NCI-H128 (cell line): ENCODE data around the gene ANKEF1.
"Not testable (repeated sequence)": the region's sequence is repeated elsewhere in the genome, so short reads cannot be mapped to it uniquely, and the experiment has no call there.

Experiments
- DNase-seq: peaks from one replicate; lab custom pipeline; 2025; ENCODE audit not compliant: unreplicated experiment; lab: John Stamatoyannopoulos, UW

ANKEF1 gene

DNA sequence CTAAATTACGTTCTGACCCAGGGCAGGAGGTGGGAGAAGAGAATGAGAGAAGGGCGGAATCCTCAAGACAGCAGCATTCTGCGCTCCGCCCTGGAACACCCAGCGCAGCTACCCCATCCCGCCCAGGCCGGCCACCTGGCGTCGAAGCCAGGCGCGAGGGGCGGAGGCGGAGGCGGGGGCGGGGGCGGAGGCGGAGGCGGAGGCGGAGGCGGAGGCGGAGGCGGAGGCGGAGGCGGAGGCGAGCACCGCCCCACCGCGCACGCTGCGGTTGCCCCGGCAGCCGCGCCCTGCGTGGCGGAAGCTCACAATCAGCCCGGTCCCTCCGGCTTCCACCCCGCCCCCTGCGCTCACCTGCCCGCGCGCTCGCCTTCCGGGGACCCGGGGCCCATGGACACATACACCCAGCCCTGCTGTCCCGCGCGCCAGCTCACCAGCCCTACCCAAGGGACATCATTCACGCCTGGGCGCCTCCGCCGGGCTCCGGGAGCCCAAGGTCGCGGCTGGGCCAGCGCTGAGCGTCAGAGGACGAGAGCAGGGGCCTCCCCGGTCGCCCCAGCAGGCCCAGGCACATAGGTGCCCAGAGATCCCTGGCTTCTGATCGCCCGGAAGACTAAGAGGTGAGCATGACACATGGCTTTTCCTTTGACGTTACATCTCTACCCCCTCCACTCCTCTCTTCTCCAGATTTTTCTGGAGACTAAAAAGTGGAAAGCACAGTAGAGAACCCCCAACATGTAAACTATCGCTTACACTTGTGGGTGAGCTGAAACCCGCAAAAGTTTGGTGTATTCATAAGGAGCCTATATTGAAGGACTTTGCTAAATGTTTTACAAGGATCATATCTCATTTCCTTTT is at the start of gene ANKEF1:
TSS of gene ANKEF1 (plus strand) at position 271 of the 855 bp plus-strand sequence. CDS start 3,315 bp downstream, outside the sequence.
- peak; percentile 70 for DNase-seq

DNA sequence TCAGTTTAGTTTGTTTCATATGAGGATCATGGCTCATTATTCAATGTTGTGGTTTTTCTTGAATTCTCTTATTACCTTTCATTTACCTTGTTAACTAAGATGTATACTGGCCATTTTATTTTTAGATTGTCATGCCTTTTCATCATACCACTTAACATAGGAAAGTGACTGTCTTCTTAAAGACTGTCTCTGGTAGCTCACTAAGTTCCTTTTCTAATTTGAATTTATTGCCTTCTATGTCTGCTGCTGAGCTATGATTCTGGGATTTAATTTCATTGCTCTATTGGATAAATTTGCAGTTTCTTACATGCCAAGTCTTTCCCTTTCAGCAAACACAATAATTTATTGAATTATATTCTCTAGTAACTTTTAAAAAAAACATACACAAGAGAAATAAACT is 49.5 kb upstream of the ANKEF1 start:
- DNase-seq: no peak

DNA sequence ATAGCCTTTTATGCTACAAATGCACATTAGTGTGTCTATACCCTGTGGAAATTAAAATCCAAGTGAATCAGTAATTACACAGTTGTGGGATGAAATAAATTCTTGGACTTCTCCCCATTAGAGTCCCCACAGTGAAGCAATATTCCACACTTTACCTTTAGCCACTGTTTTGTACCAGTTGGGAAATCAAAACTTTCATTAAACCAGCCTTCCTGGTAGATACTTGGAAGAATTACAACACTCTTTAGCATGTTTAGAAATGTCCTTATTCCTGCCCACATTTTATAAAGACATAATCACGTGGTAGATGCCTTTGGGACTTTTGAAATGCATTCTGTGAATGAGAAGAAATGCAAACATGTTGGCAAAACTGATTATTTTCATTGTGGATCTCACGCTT is 49.0 kb upstream of the ANKEF1 start:
- no peak for DNase-seq

DNA sequence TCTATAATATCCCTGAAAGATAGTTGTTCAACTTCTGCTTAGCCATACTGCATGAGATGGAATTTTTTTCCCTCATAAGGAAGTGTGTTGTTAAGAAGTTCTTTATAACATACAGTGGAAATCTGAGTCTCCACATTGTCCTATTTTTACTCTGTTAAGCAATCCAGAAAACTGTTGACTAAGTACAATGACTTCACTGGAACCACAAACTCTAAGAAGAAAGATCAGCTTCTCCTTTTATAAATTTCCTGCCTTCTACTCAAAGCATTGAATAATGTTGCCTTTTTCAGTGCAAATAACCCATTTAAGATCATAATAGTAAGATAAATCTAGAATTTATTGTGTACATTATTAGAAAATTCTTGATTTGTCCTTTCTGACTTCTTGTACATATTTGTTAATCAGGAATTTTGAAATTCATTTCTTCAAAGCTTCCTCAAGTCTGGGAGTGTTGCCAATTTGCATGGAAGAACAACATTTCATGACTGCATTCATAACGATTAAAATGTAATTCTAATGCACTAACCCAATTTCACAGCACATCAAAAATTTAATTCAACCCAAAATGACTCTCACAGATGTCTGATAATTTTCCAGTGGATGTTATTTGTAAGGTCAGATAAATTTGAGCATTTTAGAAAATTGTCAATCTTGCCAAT is 45.6 kb upstream of the ANKEF1 start:
- DNase-seq: no peak

DNA sequence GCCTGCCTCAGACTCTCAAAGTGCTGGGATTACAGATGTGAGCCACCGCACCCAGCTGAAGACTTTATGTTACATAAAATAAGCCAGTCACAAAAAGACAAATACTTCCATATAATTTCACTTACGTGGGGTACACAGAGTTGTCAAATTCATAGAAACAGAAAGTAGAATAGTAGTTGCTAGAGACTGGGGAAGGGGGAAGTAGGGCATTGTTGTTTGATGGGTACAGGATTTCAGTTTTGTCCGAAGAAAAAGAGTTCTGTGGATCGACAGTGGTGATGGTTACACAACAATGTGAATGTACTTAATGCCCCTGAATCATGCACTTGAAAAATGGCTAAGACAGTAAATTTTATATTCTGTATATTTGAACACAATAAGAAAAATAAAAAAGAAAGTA is 41.6 kb upstream of the ANKEF1 start:
- DNase-seq: no peak

DNA sequence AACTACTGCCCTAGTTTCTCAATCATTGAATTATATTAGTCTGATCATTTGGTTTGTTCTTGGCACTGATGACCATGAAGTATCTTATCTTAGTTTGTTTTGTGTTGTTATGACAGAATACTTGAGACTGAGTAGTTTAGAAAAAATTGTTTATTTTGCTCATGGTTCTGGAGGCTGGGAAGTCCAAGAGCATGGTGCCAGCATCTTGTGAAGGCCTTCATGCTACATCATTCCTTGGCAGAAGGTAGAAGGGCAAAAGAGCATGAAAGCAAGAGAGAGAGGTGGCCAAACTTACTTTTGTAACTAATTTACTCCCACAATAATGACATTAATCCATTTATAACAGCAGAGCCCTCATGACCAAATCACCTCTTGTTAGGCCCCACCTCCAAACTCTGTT is 40.1 kb upstream of the ANKEF1 start:
- no peak for DNase-seq

DNA sequence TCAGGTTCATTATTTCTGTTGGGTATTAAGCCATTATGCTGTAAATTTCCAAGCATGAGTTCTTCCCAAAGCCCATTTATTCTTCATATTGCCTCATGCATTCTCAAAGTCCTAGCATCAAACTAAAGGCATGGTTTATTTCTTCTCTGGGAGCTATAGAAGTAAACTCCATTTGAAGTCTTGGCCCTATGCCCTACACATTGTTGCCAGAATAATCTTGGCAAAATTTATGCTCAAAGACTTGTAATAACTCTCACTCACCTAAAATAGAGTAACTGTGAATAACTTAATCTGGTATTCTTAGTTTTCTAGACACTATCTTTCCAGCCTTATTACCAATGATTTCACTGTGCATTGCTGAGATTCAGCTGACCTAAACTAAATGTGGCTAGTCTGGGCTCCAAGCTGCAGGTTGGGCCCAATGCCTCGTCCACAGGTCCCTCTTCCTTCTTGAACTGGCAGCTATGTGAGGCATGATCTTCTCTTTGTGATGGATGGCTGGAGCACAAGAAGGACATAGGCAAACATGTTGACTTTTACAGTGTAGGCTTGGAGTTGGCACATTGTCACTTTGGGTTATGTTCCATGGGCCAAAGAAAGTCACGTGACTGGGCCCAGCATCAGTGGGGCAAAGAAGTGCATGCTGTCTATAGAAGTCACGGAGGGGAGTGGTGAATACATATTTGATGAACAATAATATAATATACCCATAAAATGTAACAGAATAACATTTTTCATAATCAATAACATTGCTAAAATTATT is 39.1 kb upstream of the ANKEF1 start:
- no peak for DNase-seq

DNA sequence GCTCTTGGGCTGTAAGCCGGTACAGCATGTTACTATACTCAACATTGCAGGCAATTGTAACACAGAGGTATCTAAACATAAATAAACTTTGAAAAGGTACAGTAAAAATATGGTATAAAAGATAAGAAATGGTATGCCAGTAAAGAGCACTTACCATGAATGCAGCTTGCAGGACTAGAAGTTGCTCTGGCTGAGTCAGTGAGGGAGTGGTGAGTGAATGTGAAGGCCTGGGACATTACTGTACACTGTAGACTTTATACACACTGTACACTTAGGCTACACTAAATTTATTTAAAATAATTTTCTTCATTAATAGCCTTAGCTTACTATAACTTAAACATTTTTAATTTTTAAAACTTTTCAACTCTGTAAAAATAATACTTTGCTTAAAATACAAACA is 37.8 kb upstream of the ANKEF1 start:
- DNase-seq: no peak

DNA sequence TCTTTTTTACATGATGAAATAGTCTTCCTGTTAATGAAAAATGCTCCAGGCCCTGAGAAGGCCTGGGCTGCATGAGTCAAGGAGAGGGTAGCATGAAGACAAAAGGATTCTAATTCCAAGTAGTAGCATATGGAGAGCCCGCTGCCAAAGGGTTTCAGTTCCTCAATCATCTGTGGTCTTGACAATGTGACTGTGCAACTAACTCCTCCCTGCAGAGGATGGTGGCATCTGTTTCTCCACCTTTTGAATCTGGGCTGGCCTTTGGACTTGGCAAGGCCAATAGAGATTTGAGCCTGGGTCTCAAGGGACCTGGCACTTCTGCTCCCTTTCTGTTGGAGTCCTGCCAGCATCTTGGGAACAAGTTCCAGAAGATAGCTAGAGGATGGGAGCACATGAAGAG is 35.1 kb upstream of the ANKEF1 start:
- DNase-seq: no peak

DNA sequence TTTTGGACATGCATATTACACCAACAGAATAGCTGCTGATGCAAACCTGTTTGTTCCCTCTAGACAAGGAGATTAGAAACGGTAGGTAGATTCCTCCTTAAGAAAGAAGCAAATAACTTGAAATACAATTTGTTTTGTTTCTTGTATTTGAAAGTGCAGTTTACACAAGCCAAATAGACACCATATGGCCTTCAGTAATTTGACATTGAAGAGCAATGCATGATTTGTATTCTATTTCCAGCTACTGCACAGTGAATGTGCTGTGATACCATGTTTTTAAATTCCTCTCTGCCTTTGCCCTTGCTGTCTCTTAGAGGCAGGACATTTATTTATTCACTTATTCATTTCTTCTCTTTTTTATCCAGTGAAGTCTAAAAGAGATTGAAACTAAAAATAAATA is 31.9 kb upstream of the ANKEF1 start:
- no peak for DNase-seq

DNA sequence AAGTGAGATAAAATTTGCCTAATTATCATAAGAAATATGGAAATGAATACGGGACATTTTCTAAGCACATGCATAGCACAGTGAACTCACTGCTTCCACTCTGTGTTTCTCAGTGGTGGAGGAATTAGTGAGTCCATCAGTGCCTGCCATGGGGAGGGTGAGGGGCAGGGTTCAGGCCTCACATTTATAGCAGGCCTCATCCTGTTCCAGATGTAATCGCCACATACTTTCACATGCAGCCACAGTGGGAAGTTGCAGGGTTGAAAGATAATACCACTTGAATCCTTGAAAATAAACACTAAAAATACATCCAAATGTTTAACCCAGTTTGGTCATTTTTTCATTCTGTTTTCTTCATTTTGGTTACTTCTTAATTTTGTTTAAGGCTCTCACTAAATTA is 29.9 kb upstream of the ANKEF1 start:
- DNase-seq: no peak

DNA sequence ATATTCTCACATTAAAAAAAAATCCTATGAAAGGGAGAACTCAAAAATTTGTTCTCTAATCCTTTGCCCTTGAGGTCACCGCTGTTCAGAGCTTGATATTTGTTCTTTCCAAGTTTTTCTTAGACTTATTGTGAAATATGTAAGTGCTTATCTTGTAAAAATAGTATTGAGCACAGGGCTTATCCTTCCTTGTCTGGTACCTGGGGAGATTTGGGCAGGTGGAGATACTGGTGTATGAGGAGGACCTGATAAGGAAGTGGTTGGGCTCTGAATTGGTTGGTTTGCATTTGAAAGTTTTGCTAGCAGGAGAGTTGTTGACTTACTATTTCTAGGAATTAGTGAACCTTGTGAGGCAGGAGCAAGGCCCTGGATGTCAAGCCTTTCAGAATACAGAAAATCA is 28.9 kb upstream of the ANKEF1 start:
- DNase-seq: no peak

DNA sequence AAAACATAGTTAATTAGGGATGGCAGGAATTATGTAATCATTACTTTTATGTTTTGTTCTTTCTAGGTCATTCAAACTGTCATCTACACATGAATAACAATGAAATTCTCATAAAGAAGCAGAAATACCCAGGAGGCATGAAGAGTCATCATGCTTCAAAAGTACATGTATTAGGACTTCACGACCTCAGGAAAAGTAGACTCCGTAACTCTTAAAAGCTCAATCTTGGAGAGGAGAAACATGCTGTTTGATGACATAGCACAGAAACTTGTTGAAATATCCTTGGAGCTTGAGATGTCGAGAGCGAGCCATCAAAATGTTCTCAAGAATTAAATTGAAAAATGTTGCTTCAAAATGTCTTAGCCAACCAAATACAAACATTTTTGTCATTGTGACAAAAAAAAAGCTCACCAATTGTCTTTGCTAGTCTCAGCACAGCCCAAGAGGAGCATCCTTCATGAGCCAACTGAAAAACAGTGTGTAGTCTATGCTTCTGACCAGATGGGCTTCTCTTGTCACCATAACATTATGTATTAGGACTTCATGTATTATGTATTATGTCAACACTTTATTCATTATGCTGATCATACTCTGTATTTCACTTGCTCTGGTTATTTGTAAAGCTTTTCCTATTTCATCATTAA is 28.2 kb upstream of the ANKEF1 start:
- DNase-seq: no peak

DNA sequence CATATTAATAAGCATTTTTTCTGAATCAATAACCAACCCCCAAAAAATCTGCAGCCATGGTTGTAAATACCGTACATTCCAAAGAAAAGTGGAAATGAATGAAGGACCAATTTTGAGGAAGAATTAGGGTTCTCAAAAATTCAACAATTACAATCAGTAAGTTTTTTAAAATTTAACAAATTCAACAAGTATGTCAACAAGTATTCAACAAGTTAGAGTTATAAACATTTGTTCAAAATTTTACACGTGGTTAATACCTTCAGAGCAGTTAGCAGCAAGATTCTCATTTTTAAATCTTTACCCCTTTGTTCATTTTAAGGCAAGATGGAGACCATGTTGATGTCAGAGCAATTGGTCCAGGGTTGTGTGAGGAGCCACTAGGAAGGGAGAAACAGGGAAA is 27.6 kb upstream of the ANKEF1 start:
- DNase-seq: no peak

DNA sequence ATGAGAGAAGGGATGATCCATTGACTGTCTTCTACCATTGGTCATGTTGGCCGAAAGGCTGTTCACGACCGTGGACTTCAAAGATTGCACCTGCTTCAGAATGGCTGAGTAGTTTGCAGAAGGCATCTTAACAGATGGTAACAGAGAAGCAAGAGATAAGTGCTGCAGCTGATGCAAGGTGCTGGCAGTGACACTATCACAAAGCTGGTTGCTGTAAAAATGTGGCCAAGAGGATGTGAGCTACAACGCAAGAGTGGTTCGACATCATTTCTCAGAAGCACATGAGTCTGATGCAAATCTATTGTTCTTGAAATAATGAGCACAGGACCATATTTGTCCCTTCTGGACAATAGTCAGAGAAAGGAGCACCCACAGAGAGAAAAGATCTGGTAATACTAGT is 27.0 kb upstream of the ANKEF1 start:
- no peak for DNase-seq

DNA sequence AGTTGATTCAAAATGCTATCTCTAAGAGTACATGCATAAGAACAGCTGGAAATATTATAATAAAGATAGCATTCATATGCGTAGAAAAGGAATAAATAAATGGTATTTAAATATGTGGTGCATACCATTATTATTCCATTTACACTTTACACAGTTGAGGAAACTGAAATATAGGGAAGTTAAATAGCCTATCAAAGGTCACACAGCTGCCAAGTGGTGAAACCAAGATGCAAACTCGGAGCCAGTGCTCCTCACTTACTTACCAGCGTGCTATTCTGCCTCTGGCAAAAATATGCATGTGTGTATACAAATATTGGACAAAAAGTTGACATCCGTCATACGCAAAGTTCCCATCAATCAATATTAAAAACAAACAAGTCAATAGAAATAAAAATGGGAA is 22.3 kb upstream of the ANKEF1 start:
- DNase-seq: no peak

DNA sequence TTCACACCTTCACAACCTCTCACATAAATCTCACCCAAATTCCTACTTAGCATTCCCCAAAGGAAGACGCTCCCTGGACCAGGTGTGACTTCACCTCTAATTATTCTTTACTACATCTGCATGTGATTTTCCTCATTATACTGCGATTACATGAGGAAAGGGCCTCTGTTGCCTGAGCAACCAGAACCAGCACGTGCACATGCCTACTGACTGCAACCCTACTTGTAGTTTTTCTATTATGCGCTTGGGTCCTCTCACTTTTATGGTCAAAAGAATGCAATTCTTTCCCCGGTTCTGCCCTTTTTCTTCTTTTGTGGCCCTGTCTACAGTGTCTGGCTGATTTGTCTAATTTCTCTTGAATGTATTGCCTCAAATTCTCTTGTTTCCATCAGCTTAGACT is 20.4 kb upstream of the ANKEF1 start:
- no peak for DNase-seq

DNA sequence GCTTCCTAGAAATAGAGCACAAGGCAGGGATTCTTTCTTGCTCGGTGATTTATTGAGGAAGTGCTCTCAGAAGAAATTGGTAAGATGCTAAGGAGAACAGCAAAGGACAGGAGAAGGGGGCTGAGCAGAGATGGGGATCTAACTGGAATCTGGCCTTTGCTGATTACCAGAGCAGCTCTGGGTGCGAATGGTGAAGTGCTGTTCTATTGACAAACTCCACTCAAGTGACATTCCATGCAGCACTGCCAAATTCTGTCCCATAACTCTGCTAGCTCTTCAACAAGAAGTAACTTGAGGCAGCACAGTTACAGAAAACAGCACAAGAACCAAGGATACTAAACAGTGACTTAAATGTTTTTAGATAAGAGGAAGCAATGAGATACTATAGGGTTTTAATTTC is 13.8 kb upstream of the ANKEF1 start:
- no peak for DNase-seq

DNA sequence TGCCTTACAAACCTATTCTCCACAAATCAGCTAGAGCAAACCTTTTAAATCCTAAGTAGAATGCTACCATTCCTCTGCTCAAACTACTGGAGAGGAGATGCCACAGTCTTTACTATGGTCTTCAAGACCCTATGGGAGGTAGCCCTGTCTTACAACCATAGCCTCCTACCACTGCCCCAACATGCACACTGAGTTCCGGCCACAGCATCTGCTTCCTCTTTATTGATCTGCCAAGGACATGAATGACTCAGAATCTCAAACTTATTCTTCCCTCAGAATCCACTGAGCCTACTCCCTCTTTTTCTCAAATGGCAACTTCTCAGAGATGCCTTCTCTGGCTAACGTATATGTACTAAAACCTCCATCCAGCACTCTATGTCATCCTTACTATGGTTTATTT is 12.2 kb upstream of the ANKEF1 start:
- no peak for DNase-seq

DNA sequence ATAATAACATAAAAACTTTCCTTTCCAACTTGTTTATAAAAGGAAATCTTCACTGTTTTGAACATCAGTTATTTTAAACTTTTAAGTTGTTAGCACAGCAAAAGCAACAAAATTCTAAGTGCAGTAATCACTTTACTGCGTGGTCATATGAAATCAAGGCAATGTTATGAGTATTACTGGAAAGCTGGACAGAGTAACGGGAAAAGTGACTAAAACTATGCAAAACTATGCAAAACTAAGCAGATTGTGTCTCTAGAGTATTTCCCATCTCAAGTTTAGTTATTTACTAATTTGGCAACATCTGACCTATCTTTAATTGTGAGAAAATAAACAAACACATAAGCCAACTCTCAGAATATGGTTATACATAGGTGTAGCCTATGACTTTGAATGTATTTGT is 10.9 kb upstream of the ANKEF1 start:
- DNase-seq: no peak

DNA sequence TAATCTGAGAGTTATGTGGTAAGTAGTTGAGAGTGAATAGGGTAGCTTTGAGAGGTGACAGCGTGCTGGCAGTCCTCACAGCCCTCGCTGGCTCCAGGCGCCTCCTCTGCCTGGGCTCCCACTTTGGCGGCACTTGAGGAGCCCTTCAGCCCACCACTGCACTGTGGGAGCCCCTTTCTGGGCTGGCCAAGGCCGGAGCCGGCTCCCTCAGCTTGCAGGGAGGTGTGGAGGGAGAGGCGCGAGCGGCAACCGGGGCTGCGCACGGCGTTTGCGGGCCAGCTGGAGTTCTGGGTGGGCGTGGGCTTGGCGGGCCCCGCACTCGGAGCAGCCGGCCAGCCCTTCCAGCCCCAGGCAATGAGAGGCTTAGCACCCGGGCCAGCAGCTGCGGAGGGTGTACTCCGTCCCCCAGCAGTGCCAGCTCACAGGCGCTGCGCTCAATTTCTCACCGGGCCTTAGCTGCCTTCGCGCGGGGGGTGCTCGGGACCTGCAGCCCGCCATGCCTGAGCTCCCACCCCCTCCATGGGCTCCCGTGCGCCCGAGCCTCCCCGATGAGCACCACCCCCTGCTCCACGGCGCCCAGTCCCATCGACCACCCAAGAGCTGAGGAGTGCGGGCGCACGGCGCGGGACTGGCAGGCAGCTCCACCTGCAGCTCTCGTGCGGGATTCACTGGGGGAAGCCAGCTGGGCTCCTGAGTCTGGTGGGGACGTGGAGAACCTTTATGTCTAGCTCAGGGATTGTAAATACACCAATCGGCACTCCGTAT is 3.2 kb upstream of the ANKEF1 start:
- not testable (repeated sequence) for DNase-seq
